HFF-Myc (cell line): ENCODE measurements around the gene PCMTD2.

Source experiments
- DNase-seq: peaks from one replicate; pipeline ENCODE4 v3.0.0-alpha.2; 2011; ENCODE audit warnings: low read depth; ENCODE audit errors: extremely low read depth
- H3K4me3 ChIP-seq: replicated peaks from 2 replicates; pipeline ENCODE4 v1.5.1; 2011; ENCODE audit warnings: low read depth, mild to moderate bottlenecking, control low read depth, low read length
- CTCF ChIP-seq: IDR thresholded peaks from 2 replicates; pipeline ENCODE4 v1.5.1; 2012; ENCODE audit warnings: mild to moderate bottlenecking, low read depth, low read length, control low read depth; ENCODE audit errors: missing control alignments

PCMTD2 gene

DNA sequence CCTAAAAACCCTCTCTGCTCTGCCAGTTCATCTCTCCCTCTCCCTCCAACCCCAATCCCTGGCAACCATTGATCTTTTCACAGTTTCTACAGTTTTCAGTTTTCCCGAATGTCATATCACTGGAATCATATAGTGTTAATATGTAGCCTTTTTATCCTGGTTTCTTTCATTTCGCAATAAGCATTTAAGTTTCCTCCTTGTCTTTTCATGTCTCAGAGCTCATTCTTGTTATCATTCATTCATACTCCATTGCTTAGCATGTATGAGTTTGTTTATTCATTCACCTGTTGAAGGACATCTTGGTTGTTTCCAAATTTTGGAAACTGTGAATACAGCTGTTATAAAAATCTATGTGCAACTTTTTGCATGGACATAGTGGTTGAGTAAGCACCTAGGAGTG, 5.5 kb upstream of the PCMTD2 start:
- no peak for DNase-seq
- TF ChIP-seq CTCF, result no peak
- no peak overlapping the region for H3K4me3 ChIP-seq

- DNase-seq, result no peak
- TF ChIP-seq CTCF, result no peak
- no peak overlapping the region for H3K4me3 ChIP-seq
Observed at GRCh38 chr20:64253000-64253383, 2.6 kb upstream of the PCMTD2 start.

GRCh38 chr20:64253443-64253842, 2.1 kb upstream of the PCMTD2 start:
- no peak for TF ChIP-seq CTCF
- DNase-seq, result no peak
- no peak overlapping the region for H3K4me3 ChIP-seq

- H3K4me3 ChIP-seq, result no peak overlapping the region
- no peak for DNase-seq
- TF ChIP-seq CTCF, result no peak
Observed at GRCh38 chr20:64254156-64254555, 1.4 kb upstream of the PCMTD2 start.

DNA sequence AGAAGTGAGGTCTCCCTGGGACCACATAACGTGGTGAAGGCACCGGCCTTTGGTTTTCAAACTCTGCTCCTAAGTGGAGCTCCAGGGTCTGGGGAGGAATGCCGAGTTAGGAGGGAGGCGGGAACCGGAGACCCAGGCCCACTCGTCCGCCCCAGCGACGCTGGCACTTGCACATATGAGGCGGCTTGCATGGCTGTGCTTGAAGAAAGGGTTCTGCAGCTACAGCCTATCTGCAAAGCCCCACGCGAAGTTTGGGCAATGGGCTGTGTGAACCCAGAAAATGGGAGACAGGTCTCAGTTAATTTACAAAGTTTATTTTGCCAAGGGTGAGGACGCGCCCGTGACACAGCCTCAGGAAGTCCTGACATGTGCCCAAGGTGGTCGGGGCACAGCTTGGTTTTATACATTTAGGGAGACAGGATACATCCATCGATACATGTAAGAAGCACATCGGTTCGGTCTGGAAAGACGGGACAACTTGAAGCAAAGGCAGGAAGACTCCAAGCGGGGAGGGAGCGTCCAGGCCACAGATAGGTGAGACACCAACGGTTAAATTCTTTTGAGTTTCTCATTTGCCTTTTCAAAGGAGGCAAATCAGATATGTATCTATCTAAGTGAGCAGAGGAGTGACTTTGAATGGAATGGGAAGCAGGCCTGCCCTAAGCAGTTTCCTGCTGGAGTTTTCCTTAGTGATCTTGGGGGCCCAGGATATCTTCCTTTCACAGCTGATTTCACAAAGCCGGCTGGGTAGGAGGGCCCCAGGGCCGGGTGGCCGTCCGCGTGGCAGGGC, 782 bp upstream of the PCMTD2 start:
- DNase-seq, result no peak
- peak overlapping the region; percentile 87 for H3K4me3 ChIP-seq
- no peak for TF ChIP-seq CTCF

- no peak for DNase-seq
- peak overlapping the region; percentile 87 for H3K4me3 ChIP-seq
- TF ChIP-seq CTCF, result no peak
Observed at GRCh38 chr20:64256282-64256935, 861 bp downstream of the PCMTD2 start.
